GM21526 (cell line): ENCODE results near the gene MARVELD2.
"Not testable (repeated sequence)": the region's sequence is repeated elsewhere in the genome, so short reads cannot be mapped to it uniquely, and the experiment has no call there.

Experiments
- ATAC-seq: cut with Tn5 transposase; IDR thresholded peaks from one replicate; pipeline ENCODE4 v1.9.1; 2021; ENCODE audit warnings: moderate library complexity; ENCODE audit not compliant: unreplicated experiment, low FRiP score

The MARVELD2 gene

GRCh38 chr5:69449511-69449910 lies 34.6 kb downstream of the MARVELD2 start:
- ATAC-seq = no peak

- no peak for ATAC-seq
These were observed 35.2 kb downstream of the MARVELD2 start for GRCh38 chr5:69450116-69450515.

DNA sequence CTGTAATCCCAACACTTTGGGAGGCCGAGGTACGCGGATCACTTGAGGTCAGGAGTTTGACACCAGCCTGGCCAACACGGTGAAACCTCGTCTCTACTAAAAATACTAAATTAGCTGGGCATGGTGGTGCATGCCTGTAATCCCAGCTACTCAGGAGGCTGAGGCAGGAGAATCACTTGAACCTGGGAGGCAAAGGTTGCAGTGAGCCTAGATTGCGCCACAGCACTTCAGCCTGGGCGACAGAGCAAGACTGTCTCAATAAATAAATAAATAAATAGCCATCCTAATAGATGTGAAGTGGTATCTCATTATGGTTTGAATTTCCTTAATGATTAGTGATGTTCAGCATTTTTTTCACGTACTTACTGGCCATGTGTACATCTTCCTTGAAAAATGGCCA lies 35.6 kb downstream of the MARVELD2 start:
- not testable (repeated sequence) for ATAC-seq

- no peak for ATAC-seq
These were observed 37.2 kb downstream of the MARVELD2 start for GRCh38 chr5:69451941-69452647.

GRCh38 chr5:69453487-69453886 lies 38.6 kb downstream of the MARVELD2 start:
- ATAC-seq = not testable (repeated sequence)

DNA sequence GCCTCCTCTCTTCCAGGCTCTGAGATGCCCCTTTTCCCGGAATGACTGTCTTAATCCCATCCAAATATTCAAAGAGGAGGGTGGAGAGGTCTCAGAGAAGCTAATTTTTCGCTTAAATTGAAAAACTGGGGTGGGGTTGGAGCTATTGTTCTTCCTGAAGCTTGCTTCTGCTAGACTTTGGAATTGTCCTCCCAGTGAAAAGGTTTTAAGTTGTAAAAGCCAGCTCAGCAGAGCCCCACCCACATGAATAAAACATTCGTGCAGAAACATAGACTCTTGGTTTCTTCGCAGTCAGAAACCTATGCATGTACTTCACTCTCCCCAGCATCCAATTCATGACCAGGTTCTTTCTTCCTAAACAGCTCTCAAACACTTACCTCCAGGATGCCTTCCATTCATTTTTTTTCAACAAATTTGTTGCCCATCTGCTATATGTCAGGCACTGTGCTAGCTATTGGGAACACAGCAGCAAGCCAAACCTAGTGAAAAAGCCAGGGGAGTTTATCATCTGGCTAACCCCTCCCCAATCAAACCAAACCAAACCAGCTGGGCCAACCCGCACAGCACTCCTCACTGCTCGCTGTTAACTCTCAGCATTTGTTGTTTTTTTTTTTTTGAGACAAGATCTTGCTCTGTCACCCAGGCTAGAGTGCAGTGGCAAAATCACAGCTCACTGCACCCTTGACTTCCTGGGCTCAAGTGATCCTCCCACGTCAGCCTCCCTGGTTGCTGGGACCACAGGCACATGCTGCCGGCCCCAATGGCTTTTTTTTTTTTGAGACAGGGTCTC lies 39.7 kb downstream of the MARVELD2 start:
- ATAC-seq = no peak

GRCh38 chr5:69455428-69455988 lies 40.6 kb downstream of the MARVELD2 start:
- ATAC-seq = not testable (repeated sequence)

DNA sequence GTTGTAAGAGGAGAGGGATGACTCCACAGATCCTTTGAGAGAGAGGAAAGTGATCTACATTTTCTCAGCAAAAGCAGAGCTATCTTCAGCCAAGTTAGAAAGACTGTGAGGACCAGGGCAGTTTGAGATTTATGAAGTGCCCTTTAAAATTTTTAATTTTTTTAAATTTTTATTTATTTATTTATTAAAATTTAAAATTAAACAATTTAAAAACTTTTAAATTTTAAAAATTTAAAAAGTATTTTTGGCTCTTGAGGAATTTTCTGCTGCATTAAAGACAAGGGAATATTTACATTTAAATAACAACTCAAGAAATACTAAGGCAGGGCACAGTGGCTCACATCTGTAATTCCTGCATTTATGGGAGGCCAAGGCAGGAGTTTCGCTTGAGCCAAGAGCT lies 47.3 kb downstream of the MARVELD2 start:
- ATAC-seq = no peak

- ATAC-seq = not testable (repeated sequence)
These were observed 51.5 kb downstream of the MARVELD2 start for GRCh38 chr5:69466375-69466774.

GRCh38 chr5:69467442-69468225 lies 52.7 kb downstream of the MARVELD2 start:
- ATAC-seq = peak; percentile 92

DNA sequence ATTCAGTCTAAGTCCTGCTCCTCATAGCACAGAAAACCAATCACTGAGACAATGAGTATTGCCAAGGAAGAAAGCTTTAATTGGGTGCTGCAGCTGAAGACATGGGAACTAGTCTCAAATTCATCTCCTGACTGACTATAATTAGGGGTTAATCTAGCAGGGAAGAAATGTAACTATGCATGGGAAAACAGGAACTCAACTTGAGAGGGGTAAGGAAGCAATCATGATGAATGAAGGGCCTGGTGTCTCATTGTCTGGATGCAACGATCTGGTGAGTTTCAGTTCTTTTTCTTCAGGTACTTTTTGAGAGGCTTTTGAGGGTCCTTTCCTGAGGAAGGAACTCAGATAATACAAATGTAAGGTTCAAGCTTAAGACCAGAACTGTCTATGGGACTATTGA lies 53.7 kb downstream of the MARVELD2 start:
- no peak for ATAC-seq

GRCh38 chr5:69471516-69471915 lies 56.6 kb downstream of the MARVELD2 start:
- ATAC-seq = not testable (repeated sequence)

GRCh38 chr5:69472535-69473143 lies 57.7 kb downstream of the MARVELD2 start:
- ATAC-seq = not testable (repeated sequence)

DNA sequence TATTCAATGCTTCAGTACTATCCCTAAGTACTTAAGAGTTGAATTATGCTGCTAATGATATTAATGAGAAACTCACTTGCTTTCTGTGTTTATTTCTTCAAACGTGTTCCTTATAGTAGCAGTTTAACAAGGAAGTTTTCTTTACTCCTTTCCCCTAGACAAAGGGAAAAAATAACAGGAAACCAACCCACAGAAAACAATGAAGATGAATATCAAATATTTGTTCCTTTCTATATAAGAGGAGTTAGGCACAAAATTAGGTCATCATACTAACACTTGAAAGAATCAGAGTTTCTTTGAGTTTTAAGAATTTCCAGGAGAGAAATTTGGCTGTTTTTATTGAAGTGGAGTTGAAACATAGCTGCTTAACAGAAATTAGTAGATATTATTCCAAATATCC lies 62.3 kb downstream of the MARVELD2 start:
- no peak for ATAC-seq

- not testable (repeated sequence) for ATAC-seq
These were observed 63.4 kb downstream of the MARVELD2 start for GRCh38 chr5:69478296-69478695.

GRCh38 chr5:69484891-69485290 lies 70.0 kb downstream of the MARVELD2 start:
- no peak for ATAC-seq

- ATAC-seq = no peak
These were observed 70.6 kb downstream of the MARVELD2 start for GRCh38 chr5:69485471-69485870.

DNA sequence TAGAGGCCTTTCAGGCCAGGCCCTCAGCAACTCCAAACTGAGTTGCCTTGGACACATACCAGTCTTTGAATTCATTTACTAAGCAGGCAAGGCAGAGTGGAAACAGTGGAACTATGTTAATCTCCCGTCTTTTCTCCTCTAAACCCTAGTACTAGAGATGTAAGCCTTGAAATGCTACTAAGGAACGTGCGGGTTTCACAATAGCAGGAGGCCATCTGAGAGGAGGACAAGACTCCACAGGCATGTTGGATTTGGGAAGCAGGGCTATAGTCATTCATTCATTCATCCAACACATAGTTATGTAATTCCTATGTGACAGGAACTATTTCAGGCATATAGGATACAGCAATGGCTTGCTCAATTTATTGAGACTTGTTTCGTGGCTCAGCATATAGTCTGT lies 74.3 kb downstream of the MARVELD2 start:
- no peak for ATAC-seq

GRCh38 chr5:69491027-69491426 lies 76.1 kb downstream of the MARVELD2 start:
- ATAC-seq = no peak

- ATAC-seq = no peak
These were observed 77.0 kb downstream of the MARVELD2 start for GRCh38 chr5:69491838-69492390.
